ENCODE data around the gene RALGPS1.
"Not testable (repeated sequence)": the region's sequence is repeated elsewhere in the genome, so short reads cannot be mapped to it uniquely, and the experiment has no call there.

The RALGPS1 gene

DNA sequence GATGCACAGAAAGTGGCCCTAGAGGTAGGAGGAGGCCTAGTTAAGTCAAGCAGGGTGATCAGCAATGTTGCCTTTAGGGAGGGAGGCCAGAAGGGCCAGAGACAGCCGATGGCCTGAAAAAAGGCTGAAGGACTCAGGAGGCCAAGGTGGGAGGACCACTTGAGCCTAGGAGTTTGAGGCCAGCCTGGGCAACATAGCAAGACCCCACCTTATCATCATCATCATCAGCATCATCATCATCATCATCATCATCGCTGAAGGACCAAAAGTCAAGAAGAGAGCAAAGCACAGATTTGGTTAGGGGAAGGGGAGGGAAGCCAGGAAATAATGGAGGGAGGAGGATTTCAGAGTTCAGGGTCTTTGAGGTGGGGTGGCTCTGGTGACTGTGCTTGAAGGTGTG lies 74.3 kb downstream of the RALGPS1 start:
- no peak for DNase-seq (ENCODE audit: low spot score)

GRCh38 chr9:126989847-126990842 lies 75.6 kb downstream of the RALGPS1 start:
- DNase-seq (ENCODE audit: low spot score), result no peak

GRCh38 chr9:126991183-126991582 lies 76.6 kb downstream of the RALGPS1 start:
- DNase-seq (ENCODE audit: low spot score), result no peak

DNA sequence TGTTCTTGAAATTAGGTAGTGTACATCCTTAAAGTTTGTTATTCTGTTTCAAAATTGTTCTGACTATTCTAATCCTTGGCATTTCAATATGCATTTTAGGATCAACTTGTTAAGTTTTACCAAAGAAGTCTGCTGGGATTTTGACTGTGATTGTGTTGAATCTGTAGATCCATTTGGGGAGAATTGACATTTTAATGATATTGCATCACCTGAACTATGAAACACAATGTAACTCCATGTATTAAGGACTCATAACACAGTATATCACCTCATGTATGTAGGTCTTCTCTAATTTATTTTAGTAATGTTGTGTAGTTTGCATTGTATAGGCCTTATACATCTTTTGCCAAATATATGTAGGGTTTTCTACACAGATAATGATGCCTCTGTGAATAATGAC lies 77.8 kb downstream of the RALGPS1 start:
- DNase-seq (ENCODE audit: low spot score), result no peak

DNA sequence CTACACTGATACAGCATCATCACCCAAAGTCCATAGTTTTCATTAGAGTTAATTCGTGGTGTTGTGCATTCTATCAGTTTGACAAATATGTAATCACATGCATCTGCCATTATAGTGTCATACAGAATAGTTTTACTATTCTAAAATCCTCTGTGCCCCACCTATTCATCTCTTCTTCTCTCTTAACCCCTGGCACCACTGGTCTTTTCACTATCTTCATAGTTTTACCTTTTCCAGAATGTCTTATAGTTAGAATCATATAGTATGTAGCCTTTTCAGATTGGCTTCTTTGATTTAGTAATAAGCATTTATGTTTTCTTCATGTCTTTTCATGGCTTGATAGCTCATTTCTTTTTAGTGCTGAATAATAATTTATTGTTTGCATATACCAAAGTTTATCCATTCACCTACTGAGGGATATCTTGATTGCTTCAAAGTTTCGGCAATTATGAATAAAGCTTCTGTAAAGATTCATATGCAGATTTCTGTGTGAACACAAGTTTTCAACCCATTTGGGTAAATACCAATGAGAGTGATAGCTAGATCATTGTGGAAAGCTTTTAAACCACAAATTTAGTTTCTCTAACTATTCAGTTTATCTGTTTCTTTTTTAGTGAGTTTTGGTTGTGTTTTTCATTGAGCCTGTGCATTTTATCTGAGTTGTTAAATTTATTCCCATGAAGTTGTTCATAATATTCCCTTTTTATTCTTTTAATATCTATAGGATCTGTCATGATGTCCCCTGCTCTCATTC lies 84.9 kb downstream of the RALGPS1 start:
- DNase-seq (ENCODE audit: low spot score), result no peak

DNA sequence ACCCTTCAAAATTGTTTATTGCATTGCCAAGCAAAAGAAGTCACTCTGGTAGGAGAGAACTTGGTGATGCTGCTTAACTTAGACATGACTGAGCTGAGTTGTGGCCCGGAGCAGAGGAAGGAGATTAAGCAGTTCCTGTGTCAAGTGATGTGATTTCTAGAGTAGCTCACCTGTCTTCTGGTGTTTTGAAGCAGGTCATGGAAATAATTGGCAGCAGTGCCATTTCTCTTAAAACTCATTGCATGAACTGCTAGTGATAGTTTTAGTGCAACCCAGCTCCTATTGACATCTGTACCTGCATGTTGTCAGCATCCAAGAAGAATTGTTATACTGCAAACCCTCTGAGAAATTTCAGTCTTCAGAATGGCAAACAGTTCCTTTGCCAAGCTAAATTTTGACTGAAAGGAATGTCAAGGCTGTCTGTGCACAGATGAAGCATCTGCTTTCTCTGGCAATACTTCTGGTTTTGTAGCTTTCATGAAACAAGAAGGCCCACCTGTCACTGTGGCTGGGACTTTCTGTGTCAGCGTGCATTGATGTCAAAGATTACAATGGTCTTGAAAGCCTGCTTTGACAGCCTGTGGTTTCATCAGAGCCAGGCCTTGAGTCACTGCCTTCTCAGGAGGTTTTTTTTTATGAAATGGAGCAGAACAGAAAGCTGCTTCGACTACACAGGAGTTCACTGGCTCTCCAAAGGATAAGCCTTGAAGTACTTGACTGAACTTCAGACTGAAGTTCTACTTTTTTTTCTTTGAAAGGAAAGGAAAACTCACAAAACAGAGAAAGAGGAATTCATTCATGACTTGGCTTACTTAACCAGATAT lies 90.6 kb downstream of the RALGPS1 start:
- peak; percentile 44 for DNase-seq (ENCODE audit: low spot score)

DNA sequence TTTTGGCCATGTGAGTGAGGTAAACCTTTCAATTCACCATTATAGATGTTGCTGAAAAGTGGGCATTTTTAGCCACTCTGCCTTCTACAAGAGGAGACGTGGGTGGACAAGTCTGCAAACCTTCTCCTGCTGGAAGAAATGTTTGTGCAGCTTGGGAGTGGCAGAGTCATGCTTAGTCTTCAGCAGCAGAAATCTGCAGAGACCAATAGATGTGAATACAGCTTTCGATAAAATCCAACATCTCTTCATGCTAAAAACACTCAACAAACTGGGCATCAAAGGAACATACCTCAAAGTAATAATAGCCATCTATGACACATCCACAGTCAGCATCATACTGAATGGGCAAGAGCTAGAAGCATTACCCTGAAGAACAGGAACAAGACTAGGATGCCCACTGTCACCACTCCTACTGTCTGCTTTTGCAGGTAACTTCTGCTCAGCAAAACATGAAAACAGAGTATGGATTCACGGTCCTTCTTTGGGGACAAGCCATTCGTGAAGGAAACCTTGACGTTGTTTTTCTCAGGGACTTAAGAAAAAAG lies 91.3 kb downstream of the RALGPS1 start:
- no peak for DNase-seq (ENCODE audit: low spot score)

DNA sequence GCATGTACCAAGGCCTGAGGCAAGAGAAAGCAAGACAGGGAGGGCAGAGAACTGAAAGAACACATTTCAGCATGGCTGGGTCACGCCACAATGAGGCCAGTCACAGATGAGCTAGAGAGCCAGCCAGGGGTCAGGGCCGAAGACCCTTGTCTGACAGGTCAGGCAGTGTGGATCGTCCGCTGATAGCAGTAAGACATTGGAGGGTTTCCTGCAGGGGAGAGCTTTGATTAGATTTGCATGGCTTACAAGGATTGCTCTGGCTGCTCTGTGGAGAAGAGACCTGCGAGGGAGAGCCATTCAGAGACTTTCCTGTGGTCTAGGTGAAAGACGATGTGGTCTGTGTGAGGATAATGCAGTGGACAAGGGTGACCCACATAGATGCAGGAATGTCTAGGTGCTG lies 93.1 kb downstream of the RALGPS1 start:
- DNase-seq (ENCODE audit: low spot score), result no peak

DNA sequence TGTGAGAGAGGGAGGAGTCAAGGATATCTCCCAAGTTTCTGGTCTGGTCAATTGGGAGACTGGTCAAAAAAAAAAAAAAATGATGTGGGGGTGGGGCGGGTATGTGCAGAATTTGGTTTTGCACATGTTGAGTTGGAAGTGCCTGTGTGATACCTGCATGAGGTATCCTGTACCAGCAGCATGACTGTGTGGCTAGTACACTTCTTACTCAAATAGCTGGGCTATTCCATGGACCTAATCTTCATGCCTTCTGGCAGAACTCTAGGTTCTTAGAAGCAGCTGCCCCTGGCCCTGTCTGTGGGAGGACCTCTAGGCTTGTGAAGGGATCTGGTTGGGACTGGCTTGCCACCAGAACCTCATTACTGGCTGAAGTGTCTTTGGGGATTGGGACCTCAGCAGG lies 93.5 kb downstream of the RALGPS1 start:
- DNase-seq (ENCODE audit: low spot score), result no peak

DNA sequence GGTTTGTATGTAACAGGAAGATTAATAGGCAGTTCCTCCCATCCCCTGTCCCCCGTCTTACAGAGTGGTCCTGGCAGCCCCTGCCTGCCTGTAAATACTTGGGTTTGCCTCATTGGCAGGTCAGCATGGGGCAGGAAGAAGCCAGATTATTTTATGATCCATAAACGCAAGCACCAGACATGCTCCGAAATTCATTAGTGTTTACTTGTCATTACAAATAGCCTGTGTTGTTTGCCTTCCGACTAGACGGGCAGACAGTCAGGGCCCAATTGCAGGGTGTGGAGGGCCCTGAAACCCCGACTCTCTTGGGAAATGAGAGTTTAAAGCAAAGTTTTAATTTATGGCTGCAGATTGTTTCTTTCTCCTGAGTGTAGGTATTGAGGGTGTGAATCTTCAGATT lies 97.2 kb downstream of the RALGPS1 start:
- DNase-seq (ENCODE audit: low spot score), result no peak

DNA sequence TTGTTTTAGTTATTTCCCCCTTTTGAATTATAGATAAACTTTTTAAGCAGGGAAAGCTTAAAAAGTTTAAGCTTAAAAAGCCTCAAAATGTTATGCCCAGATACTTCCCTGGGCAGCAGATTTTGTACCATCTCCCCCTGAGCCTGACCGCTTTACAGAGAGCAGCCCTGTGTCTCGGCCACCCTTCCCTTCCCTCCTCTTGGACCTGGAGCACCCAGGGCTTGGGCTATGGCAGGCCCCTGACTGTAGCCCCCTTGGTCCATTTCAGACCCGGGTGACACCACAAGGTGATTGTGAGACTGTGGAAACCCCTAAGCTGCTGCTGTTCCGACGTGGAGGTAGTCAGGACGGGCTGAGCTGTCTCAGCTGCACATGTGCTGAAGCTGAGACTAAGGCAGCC lies 97.7 kb downstream of the RALGPS1 start:
- no peak for DNase-seq (ENCODE audit: low spot score)

DNA sequence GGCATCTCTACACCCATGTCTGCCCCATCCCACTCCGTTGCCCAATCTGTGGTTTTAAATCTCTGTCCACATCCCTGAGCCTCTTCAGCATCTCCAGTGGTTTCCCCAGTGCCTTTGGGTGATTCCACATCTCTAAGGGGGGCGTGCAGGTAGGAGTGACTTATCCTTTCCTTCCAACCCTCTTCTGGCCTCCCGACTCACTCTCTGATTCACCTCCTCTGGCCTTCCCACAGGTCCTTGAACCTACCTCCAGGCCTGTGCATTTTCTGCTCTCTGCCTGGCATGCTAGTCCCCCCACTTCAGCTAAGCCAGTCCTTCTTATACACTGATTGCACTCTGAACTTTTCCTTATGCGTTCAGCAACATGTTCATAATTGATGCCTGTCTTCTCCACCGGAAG lies 99.0 kb downstream of the RALGPS1 start:
- DNase-seq (ENCODE audit: low spot score), result no peak

DNA sequence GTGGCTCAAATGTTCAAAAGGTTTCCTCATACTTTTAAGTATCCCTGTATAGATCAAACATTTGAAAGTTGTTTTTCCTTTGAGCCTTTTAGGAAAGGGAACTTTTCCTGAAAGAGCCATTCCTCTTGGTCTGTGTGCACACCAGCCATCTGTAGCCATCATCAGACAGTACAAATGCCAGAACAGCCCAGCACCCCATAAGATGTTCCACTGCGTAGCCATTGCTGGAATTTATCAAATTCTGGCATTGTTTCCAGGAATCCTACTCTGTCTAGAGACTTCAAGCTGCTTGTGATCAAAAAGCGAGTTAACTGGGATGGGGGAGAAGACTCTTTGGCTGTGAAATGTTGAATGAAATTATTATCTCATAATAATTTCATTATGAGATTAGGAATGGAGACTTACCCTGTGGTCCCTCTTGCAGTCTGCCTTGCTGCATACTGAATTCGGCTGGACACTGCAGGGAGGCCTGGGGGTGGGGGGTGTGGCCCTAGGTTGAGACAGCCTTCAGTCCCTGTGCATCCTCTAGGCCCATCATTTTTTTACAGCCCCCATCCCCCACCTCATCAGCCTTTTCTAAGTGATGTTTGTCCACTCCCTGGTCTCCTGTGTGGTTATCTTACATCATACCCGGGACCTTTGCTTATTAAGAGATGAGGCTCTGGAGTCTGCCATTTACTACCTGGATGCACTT lies 99.8 kb downstream of the RALGPS1 start:
- DNase-seq (ENCODE audit: low spot score), result peak; percentile 70

GRCh38 chr9:127014910-127015540 lies 100.4 kb downstream of the RALGPS1 start:
- DNase-seq (ENCODE audit: low spot score), result no peak

- no peak for DNase-seq (ENCODE audit: low spot score)
Observed at GRCh38 chr9:127015921-127016512, 101.4 kb downstream of the RALGPS1 start.

DNA sequence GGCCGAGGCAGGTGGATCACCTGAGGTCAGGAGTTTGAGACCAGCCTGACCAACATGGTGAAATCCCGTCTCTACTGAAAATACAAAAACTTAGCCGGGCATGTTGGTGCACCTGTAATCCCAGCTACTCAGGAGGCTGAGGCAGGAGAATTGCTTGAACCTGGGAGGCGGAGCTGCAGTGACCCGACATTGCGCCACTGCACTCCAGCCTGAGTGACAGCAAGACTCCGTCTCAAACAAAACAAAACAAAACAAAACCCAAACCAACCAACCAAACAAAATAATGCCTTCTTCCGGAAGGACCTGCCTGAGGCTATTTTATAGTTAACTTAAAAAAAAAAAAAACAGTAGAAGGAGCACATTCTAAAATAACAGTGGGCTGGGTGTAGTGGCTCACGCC lies 103.4 kb downstream of the RALGPS1 start:
- DNase-seq (ENCODE audit: low spot score), result not testable (repeated sequence)

DNA sequence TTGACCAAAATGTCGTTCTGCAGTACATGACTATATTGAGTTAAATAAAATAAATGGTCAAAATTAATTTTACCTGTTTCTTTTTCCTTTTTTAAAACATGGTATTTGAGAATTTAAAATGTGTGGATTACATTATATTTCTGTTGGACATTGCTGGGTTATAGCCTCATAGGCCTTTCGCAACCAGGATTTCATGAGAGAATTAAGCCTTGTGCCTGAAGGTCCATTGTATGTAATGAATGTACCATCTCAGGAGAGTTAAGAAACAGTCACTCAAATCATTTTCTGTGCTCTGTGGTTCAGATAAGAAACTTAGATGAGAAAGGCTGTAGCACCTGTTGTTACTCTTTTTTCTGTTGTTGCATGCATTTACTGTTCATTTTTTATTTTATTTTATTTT lies 104.4 kb downstream of the RALGPS1 start:
- DNase-seq (ENCODE audit: low spot score), result no peak

DNA sequence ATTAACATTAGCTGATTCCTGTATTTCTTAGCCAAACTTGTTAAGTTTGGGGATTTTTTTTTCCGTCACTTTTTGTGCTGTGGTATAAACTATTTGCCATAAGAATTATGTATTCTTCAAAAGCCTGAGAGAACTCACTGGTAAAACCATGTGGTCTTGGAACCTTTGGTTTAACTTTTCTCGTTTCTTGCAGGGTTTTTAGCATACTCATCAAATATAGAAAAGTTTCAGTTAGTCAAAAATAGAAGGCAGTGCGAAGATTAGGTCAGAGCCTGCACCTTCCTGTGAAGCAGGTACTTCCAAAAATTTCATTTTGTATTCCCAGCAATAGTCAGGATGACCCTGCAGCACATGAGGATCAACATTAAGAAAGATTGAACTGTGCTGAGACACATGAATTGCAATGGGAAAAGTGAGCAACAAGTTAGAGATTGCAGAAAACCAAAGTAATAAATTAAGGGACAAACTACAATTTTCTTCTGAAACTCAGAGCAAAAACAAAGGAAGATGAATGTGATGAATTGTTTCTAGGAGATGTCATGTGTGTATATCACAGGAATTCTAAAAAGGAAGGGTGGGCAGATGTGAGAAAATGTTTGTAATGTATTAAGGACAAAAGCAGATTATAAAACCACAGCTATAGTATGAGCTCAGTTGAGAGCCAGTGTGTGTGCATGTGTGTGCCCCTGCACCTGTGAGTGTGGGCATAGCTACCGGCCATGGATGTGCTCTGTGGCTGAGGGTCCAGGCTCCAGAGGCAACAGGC lies 105.6 kb downstream of the RALGPS1 start:
- DNase-seq (ENCODE audit: low spot score), result no peak

DNA sequence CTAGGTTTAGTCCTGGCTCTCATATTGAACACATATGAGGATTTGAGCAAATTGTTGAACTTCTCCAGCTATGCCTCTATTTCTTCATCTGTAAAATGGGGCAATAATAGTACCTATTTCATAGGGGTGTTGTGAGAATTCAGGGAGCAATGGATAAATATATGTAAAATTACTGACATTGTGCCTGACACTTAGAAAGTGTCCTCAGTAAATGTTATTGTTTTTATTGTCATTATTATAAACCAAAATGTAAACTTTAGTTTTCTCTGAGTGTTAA lies 106.2 kb downstream of the RALGPS1 start:
- DNase-seq (ENCODE audit: low spot score), result no peak
